Type B pancreatic cell (in vitro differentiated cells): ENCODE measurements around the gene B4GALT2. TPM values are rescaled to one million over a fixed set of nuclear protein-coding genes. Genes with fewer than 3 reads are reported as not detected.

Experiments
- DNase-seq: peaks from one replicate; pipeline ENCODE4 v3.0.0; 2021; ENCODE audit warnings: mixed read lengths; ENCODE audit not compliant: unreplicated experiment; ENCODE audit errors: extremely low spot score
- H3K27ac Mint-ChIP-seq: 2 replicates; pipeline ENCODE4 v1.8.0; 2021; ENCODE audit warnings: mild to moderate bottlenecking, mixed read lengths
- H3K27me3 Mint-ChIP-seq: 2 replicates; pipeline ENCODE4 v1.8.0; 2021; ENCODE audit warnings: mixed read lengths
- H3K36me3 Mint-ChIP-seq: 2 replicates; pipeline ENCODE4 v1.8.0; 2021; ENCODE audit warnings: mixed read lengths
- H3K4me1 Mint-ChIP-seq: one replicate; pipeline ENCODE4 v1.8.0; 2021; ENCODE audit warnings: mixed read lengths; ENCODE audit not compliant: unreplicated experiment
- H3K4me3 Mint-ChIP-seq: 2 replicates; pipeline ENCODE4 v1.8.0; 2021; ENCODE audit warnings: mild to moderate bottlenecking, mixed read lengths
- H3K9me3 Mint-ChIP-seq: 2 replicates; pipeline ENCODE4 v1.8.0; 2021; ENCODE audit warnings: mixed read lengths
- CTCF ChIP-seq: fragments of 200-600 bp; sonication (generic); conservative IDR thresholded peaks from 2 replicates; pipeline ENCODE4 v1.5.0; 2021; ENCODE audit warnings: antibody characterized with exemption, mild to moderate bottlenecking
- total RNA-seq: library from RNA; stranded (reverse); gene quantifications from 2 replicates; pipeline ENCODE4 v1.2.1, GENCODE V29; 2021; ENCODE audit warnings: low replicate concordance

The B4GALT2 gene
- total RNA-seq, 1 donor from 2014 or later = 54.8 TPM

- Mint-ChIP-seq H3K4me1 (peaks cover 41% of the 10 kb centered on the region), H3K27ac (peak overlapping the region; percentile 64), H3K4me3 (peak overlapping the region; percentile 48), H3K27me3 (no peaks in the 10 kb centered on the region), H3K36me3 (no peaks in the 10 kb centered on the region), H3K9me3 (no peaks in the 10 kb centered on the region)
- peak; percentile 87 for TF ChIP-seq CTCF
- DNase-seq = no peak
Observed at GRCh38 chr1:44036409-44037139, 57.6 kb downstream of the B4GALT2 start.

- peak overlapping the region; percentile 48 for H3K4me3 Mint-ChIP-seq
- H3K27me3 Mint-ChIP-seq = no peaks in the 10 kb centered on the region
- H3K4me1 Mint-ChIP-seq = peaks cover 35% of the 10 kb centered on the region
- no peaks in the 10 kb centered on the region for H3K36me3 Mint-ChIP-seq
- no peak for TF ChIP-seq CTCF
- H3K9me3 Mint-ChIP-seq = no peaks in the 10 kb centered on the region
- H3K27ac Mint-ChIP-seq = peak overlapping the region; percentile 64
- no peak for DNase-seq
Observed at GRCh38 chr1:44037154-44037553, 58.1 kb downstream of the B4GALT2 start.

- Mint-ChIP-seq H3K27me3 (peaks cover 3% of the 10 kb centered on the region), H3K4me1 (peaks cover 21% of the 10 kb centered on the region), H3K27ac (no peak overlapping the region), H3K36me3 (no peaks in the 10 kb centered on the region), H3K4me3 (no peak overlapping the region), H3K9me3 (no peaks in the 10 kb centered on the region)
- DNase-seq = no peak
- no peak for TF ChIP-seq CTCF
Observed at GRCh38 chr1:44038876-44039657, 60.1 kb downstream of the B4GALT2 start.

DNA sequence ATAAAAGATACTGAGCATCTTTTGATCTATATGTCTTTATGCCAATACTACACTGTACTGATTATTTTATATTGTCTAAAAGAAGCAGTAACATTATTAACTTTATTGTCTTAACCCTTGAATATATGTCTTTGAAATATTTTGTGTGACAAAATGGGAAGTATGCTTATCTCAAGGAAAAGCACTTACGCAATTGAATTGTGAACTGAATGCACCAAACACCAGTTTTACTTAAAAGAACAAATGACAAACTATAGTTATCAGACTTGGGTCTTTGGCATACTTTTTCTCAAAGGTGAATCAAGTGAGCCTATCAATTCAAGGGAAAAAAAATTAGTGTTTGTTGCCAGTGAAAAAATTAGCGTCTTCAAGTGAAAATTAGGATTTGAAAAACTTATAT is 61.4 kb downstream of the B4GALT2 start:
- Mint-ChIP-seq H3K9me3 (no peaks in the 10 kb centered on the region), H3K36me3 (no peaks in the 10 kb centered on the region), H3K27me3 (peaks cover 3% of the 10 kb centered on the region), H3K4me1 (peaks cover 17% of the 10 kb centered on the region), H3K4me3 (no peak overlapping the region), H3K27ac (no peak overlapping the region)
- DNase-seq = no peak
- no peak for TF ChIP-seq CTCF

Other genes starting within 250 kb of the B4GALT2 start
- 6.4 and 7.2 TPM in 2 replicates for gene ARTN, start 45.4 kb upstream of the B4GALT2 start, total RNA-seq
- 31.5 and 39.4 TPM in 2 replicates for gene IPO13, start 32.3 kb upstream of the B4GALT2 start, total RNA-seq
- 25.7 and 30.2 TPM in 2 replicates for gene DPH2, start 9.2 kb upstream of the B4GALT2 start, total RNA-seq
- 115 and 135 TPM in 2 replicates for gene ATP6V0B, start 4.2 kb upstream of the B4GALT2 start, total RNA-seq
- 14.9 and 15.6 TPM in 2 replicates for gene CCDC24, start 12.4 kb downstream of the B4GALT2 start, total RNA-seq
- 21.0 and 27.0 TPM in 2 replicates for gene SLC6A9, start 52.3 kb downstream of the B4GALT2 start, total RNA-seq
- gene KLF17, start 139.6 kb downstream of the B4GALT2 start, total RNA-seq = not detected in 2 replicates
- not detected in 2 replicates for gene KLF18, start 162.4 kb downstream of the B4GALT2 start, total RNA-seq
- 45.7 and 54.6 TPM in 2 replicates for gene DMAP1, start 234.3 kb downstream of the B4GALT2 start, total RNA-seq